GM12875 (cell line): Measurements from ENCODE around the gene GALNT17.

ENCODE experiments used
- H3K4me3 ChIP-seq: one replicate; pipeline ENCODE4 v1.5.1; 2011; ENCODE audit warnings: low read depth, low read length, control low read depth
- CTCF ChIP-seq: IDR thresholded peaks from 2 replicates; pipeline ENCODE4 v1.5.1; 2011; ENCODE audit warnings: low read depth, mild to moderate bottlenecking, control low read depth, inconsistent platforms, low read length, moderate library complexity, borderline replicate concordance; ENCODE audit not compliant: insufficient read depth

The GALNT17 gene

DNA sequence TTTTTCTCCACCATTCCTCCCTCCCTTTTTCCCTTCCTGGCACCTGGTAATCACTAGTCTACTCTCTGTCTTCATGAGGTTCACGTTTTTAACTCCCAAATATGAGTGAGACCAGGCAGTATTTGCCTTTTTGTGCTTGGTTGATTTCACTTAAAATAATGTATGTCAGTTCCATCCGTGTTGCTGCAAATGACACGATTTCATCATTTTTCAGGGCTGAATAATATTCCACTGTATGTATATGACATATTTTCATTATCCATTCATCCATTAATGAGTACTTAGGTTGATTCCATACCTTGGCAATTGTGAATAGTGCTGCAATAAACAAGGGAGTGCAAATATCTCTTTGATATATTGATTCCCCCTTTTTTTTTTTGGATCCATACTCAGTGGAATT lies 25.8 kb downstream of the GALNT17 start:
- TF ChIP-seq CTCF = no peak
- no peak overlapping the region for H3K4me3 ChIP-seq

DNA sequence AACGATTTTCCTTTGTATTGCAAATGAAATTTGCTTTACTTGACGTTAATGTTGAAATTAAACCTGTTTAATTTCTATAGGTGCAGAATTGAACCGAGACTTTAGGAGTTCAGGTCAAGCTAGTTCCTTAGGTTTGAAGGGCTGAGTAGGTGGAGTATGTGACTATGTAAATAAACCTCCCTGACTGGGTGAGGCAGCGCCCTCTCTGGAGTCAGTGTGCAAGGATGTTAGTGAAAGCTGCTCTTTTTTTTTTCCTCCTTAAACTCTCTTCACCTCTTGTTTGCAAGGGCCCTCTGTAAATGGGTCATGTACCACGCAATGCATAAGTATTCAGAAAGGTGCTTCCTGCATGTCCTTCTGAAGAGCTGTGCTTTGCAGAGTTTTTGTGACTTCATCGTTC lies 33.8 kb downstream of the GALNT17 start:
- TF ChIP-seq CTCF = no peak
- no peak overlapping the region for H3K4me3 ChIP-seq

GRCh38 chr7:71171476-71171875 lies 39.5 kb downstream of the GALNT17 start:
- no peak for TF ChIP-seq CTCF
- no peak overlapping the region for H3K4me3 ChIP-seq

DNA sequence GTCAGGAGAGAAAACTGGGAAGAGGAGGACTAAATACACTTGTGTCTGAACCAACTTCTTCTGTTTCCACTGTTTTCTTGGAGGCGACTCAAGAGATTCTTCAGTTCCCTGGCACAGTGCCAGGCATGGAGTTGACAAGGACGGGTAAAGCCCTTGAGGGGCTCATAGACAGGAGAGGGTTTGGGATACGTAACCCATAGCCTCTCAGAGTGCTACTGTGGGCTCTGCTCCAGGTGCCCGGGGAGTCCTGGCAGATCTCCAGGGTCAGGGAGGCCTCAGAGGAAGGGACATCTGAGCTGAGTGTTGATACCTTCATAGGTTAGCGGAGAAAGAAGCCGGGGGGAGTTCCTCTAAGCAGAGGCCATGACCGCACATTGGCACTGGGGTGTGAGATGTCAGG lies 42.0 kb downstream of the GALNT17 start:
- TF ChIP-seq CTCF = no peak

DNA sequence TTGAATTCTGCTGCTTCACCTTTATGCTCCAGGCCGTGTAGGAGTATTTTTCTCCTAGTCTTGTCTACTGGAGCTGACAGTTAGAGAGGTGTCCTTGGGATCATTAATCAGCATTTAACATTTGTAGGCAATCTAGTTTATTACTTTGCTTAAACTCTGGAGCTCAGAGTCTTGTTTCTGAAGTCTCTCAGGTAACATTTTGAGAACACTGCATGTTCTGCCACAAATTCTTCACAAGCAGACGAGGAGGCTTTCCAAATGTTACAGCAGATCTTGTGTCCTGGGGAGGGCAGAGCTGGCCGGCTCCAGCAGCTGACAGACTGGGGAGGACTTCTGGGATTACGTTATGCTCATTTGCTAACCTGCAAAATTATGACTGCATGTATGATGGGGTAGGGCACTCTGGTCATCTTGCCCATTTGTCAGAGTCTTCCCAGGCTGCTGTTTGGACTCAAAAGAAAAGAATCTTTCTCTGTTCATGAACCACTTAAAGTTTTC lies 50.5 kb downstream of the GALNT17 start:
- H3K4me3 ChIP-seq = no peak overlapping the region
- no peak for TF ChIP-seq CTCF

More for the DNA sequence above, 42.0 kb downstream of the GALNT17 start:
- no peak overlapping the region for H3K4me3 ChIP-seq

GRCh38 chr7:71184136-71184535 lies 52.2 kb downstream of the GALNT17 start:
- TF ChIP-seq CTCF = no peak
- no peak overlapping the region for H3K4me3 ChIP-seq

- TF ChIP-seq CTCF = no peak
- H3K4me3 ChIP-seq = no peak overlapping the region
These were observed 52.7 kb downstream of the GALNT17 start for GRCh38 chr7:71184609-71185008.
